GM08714 (cell line): ENCODE measurements around the gene ROM1.
"Not testable (repeated sequence)": the region's sequence is repeated elsewhere in the genome, so short reads cannot be mapped to it uniquely, and the experiment has no call there.

ENCODE experiments used
- H3K4me3 ChIP-seq: fragments of 200-500 bp; sonication (Bioruptor generic); 2 replicates; pipeline ENCODE4 v1.5.1; 2014; ENCODE audit warnings: mild to moderate bottlenecking, low read length, inconsistent platforms
- ZNF274 ChIP-seq: IDR thresholded peaks from 2 replicates; pipeline ENCODE4 v1.6.1; 2012; ENCODE audit warnings: mild to moderate bottlenecking, low read depth, low read length

Gene ROM1

GRCh38 chr11:62646825-62647608 lies 34.0 kb downstream of the ROM1 start:
- H3K4me3 ChIP-seq, result no peak overlapping the region
- TF ChIP-seq ZNF274, result no peak

- no peak for TF ChIP-seq ZNF274
- H3K4me3 ChIP-seq, result no peak overlapping the region
Observed at GRCh38 chr11:62647609-62648005, 34.5 kb downstream of the ROM1 start.

- TF ChIP-seq ZNF274, result no peak
- H3K4me3 ChIP-seq, result no peak overlapping the region
Observed at GRCh38 chr11:62648185-62648966, 35.3 kb downstream of the ROM1 start.

GRCh38 chr11:62648967-62649364 lies 35.9 kb downstream of the ROM1 start:
- H3K4me3 ChIP-seq, result no peak overlapping the region
- TF ChIP-seq ZNF274, result no peak

GRCh38 chr11:62649486-62649885 lies 36.4 kb downstream of the ROM1 start:
- H3K4me3 ChIP-seq, result no peak overlapping the region
- no peak for TF ChIP-seq ZNF274

GRCh38 chr11:62650283-62650682 lies 37.2 kb downstream of the ROM1 start:
- H3K4me3 ChIP-seq, result not testable (repeated sequence)

GRCh38 chr11:62652161-62653006 lies 39.3 kb downstream of the ROM1 start:
- no peak for TF ChIP-seq ZNF274
- peak overlapping the region; percentile 96 for H3K4me3 ChIP-seq

- no peak for TF ChIP-seq ZNF274
- no peak overlapping the region for H3K4me3 ChIP-seq
Observed at GRCh38 chr11:62654297-62654696, 41.2 kb downstream of the ROM1 start.

GRCh38 chr11:62656796-62657429 lies 43.9 kb downstream of the ROM1 start:
- no peak overlapping the region for H3K4me3 ChIP-seq
- no peak for TF ChIP-seq ZNF274

GRCh38 chr11:62664405-62665074 lies 51.5 kb downstream of the ROM1 start:
- TF ChIP-seq ZNF274, result no peak
- H3K4me3 ChIP-seq, result peak overlapping the region; percentile 83
